ENCODE results near the gene ATXN7L2.

ATXN7L2 gene

DNA sequence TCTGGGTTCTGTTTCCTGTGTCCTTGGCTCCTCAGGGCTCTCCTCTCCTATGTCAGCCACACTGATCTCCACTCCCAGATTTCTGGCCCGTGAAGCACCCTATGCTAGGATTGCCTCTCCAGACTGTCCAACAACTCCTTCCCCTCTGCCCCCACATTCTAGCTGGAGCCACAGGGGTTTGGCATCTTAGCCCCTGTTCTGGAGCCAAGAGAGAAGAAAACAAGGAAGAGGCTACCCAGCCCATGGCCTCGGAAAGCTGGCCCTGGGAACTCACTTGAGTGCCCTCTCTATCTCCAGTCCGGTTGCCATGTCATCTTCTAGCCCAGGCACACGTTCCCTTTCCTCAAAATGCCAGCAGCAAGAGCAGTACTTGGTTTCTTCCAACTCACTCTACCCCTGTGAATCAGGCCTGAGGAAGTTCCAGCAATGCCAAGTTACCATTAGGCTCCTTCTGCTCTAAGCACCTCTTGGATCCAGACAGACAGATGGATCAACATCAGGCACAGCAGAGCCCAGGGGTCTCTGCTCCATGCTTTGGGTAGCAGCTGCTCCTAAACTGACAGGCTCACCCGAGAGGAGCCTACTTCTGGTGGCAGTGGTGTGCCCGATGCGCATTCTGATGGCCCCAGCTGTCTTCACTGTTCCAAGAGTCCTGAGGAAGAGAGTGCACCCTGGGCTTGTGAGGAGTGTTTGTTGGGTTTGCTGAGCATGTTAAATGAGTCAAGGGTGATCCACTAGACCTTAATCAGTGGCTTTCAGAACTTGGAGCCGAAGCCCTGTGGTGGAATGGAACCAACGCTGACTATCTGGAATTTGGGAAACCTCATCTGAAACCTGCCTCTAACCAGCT, 44.4 kb downstream of the ATXN7L2 start:
- DNase-seq (ENCODE audit: low read depth): no peak

DNA sequence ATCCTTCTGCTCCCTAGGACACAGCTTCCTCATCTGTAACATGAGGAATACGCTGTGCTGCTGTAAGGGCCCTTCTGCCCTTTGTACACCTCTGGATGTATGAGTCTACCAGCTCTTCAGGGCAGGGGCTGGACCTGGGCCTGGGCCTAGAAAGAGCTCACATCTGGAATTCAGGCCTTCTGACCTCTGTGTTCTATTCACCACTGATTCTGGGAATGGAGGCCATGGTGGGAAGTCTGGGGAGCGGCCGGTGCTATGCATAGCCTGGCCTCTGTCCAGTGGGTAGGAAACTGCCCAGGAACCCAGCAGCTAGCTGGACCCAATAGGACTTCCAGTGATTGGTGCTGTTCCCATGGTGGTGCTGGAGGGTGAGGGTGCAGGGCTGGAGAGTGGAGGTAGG, 45.0 kb downstream of the ATXN7L2 start:
- DNase-seq (ENCODE audit: low read depth): no peak

DNA sequence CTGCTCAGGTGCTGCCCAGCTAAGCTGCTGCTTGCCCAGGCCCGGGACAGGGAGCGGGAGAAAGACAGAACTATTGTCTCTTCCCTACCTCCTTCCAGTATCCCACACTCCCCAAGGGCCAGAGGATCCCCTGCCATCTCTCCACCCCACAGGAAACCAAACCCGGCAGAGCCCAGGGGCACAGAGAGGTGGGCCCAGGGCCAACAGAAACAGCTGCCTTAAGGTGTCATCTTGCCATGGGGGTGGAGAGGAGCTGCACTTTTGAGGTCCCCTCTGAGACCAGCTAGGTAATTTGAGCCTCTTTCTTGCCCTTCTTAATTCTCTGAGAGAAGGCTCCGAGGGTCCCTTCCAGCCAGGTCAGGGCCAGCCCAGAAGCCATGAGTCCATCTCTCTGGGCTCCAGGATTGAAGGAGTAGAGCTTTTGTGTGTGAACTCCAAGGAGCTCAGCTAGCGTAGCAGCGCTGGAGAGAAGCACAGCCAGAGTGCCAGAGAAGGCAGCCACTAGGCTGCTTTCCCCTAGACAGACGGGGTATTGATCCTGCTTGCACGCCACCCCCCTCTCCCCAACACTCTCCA, 46.3 kb downstream of the ATXN7L2 start:
- no peak for DNase-seq (ENCODE audit: low read depth)

DNA sequence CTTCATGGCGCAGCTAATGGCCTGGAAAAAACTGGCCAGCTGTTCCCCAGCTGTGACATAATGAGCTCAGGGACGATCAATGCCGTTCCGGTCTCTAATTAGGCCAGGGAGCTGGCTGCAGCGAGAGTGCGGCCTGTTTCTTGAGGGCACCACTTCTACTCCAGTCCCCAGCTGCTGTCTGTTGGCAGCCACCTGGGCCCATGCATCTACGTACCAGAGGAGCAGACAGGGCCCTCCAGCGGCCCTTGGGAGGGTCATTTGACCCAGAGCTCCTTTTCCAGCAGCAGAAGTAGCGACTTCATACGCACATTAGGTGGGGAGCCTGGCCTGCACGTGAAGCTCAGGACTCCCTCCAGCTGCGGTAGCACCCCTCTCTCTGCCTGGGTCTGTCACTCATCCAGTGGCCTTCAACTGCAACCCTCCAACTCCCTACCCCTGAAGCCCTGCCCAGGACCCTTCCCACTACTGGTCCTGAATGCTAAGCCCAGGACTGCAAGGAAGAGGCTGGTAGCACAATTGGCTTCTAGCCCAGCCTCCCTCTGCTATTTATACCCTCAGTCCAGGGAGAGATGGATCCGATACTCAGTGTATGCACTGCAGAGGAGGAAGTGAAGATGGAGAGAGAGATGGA, 46.9 kb downstream of the ATXN7L2 start:
- no peak for DNase-seq (ENCODE audit: low read depth)

DNA sequence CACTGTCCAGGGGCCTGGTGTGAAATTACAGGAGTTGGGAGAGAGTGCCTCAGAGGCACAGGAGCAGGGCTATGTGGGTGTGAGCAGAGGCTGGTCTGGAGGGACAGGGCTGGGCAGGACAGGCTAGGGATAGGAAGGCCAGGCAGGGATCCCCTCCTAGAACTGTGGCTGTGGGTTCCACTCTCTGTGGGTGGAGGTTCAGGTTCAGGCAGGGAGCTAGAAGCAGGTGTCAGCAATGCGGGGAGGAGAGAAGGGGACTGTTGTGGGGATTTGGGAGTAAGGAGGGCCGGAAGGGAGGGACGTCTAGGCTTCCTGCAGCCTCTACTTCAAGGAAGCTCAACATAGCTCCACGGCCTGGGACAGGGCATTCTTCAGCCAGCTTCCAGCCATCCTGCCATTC, 47.7 kb downstream of the ATXN7L2 start:
- DNase-seq (ENCODE audit: low read depth): no peak

DNA sequence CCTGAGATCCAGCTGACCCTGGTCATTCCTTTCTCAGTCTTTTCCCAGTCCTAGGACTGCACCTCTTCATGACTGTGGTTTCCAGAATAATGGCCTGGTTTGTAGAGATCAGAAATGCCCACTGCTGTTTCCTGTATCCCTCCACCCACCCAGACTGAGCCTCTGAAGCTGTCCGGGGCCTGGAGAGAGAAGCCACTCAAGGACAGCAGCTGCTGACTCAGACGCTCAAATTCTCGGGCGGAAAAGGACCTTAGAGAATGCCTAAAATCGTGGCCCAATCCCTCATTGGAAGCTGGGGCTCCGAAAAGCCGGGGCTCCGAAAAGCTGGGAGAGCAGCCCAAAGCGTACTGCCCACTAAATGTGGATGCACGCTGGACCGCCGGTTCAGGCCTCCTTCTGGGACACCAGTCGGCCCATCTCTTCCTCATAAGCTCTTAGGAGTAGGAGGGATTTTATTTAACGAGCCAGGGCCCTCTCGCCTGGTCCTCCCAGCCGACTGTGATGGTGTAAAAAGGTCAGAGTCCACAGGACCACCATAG, 48.2 kb downstream of the ATXN7L2 start:
- DNase-seq (ENCODE audit: low read depth): no peak

DNA sequence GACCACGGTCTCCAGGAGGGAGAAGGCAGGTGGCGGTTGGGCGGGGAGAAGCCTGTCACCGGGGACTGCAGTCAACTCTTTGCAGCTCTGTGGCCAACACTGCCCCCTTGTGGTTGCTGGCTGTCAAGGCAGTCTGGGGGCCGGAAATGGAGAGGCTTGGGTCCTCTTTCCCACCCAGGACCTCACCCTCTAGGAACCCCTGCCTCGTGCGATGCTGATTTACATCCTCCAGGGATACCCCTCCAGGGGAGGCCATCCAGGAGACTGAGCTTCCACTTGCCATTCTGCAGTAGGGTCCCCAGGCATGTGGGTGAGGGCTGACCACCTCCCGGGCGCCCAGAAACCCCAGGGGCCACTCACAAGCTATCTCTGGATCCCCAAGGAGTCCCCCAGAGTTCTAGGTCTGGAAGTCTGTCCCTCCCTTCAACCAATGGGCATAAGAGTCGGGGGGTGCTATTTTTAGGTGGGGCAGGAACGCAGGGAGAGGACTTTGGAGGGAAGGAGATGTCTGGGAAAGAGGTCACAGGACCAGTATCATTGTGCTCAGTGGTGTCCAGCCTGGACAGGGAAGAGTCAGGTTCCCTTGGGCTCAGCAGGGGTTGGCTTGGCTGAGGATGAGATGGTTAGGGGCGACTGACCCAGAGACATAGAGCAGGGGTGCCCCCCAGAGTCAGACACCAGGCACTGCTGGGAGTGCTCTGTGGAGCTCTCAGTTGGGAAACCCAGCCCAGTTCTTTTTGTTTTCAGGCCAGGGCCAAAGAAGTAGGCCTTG, 48.8 kb downstream of the ATXN7L2 start:
- DNase-seq (ENCODE audit: low read depth): peak; percentile 89

DNA sequence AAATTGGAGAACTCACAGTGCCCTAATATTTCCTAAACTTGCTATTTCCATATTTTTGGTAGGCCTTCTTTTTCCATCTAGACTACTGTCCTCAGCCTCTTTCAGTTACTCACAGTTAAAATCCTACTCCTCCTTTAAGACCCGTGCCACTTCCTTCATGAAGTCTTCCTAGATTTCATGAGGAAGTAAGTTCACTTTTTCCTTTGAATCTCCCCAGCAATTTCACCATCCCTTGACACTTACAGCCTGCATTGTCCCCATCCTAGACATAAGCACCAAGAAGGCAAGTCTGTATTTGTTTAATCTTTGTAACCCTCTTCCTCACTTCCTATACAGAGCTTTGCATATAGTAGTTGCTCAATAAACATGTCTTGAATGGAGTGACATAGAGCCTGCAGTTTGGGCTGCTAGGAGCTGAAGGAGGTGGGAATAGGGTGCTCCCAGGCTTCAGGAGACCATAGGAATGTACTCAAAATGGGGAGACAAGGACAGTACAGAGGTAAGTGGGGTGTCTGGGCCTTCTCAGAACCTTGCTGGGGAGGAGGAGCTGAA, 50.7 kb downstream of the ATXN7L2 start:
- no peak for DNase-seq (ENCODE audit: low read depth)

DNA sequence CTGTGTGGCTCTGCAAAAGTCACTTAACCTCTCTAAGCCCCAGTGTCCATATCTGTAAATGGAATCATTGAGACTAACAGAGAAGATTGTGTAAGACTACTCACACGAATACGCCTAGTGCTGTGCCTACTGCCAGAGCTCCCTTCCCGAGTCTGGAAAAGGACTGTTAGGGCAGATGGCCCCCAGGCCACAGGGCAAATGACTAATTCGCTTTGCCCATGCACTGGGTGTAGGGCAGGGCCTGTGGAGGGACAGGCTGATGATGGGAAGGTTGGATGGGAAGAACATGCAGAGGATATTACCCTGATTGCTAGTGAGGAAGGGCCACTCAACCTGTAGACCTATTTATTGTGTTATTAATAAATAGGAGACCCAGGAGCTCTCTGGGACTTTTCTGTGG, 51.8 kb downstream of the ATXN7L2 start:
- DNase-seq (ENCODE audit: low read depth): no peak

DNA sequence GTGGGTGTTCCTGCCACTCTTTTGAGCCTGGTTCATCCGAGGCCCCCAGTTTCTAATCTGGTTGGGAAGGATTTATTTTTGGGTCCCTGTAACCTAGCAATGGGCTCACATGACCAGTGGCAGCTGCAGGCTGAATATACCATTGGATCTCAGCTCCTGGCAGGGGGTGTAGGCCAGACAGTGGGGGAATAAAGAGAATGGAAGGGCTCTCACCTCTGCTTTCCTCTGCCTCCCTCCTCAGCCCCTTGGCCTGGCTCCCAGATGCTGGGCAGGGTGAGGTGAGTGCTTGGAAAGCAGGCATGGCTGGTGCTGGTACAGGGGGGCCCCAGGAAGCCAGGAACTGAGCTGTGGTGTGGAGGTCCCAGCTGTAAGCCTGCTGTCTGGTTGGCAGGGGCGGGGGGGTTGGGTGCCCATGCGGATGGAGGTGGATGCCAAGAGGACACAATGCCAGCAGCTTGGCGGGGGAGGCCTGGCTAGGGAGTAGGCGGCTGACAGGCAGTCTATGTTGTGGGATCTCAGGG, 52.3 kb downstream of the ATXN7L2 start:
- no peak for DNase-seq (ENCODE audit: low read depth)

DNA sequence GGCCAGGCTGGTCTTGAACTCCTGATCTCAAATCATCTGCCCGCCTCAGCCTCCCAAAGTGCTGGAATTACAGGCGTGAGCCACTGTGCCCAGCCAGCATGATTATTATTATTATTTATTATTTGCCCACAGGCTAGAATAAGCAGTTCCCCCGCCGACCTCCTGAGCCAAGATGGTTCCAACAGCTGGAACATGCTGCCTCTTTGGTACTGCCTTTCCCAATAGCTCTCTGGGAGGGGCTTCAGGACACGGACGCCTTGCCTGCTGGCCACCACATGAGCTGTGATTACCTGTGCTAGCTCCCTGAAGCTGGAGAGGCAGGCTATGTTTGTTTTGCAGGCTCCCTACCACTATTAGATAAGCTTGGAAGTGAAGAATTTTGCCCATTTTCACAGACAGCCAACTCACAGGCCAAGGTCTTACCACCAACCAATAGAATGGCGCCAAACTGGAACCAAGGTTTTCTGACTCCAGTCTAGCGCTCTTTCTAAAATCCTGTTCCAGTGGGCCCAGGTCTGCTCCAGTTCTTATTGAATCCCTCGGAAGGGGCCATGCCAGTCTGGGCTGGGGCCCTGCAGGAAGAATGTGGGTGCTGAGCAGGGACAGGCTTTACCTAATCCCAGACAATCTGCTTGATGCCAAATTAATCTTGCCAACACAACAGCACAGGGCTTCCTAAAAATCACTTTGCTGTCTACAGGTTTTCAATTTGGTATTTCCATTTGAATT, 53.9 kb downstream of the ATXN7L2 start:
- DNase-seq (ENCODE audit: low read depth): no peak

DNA sequence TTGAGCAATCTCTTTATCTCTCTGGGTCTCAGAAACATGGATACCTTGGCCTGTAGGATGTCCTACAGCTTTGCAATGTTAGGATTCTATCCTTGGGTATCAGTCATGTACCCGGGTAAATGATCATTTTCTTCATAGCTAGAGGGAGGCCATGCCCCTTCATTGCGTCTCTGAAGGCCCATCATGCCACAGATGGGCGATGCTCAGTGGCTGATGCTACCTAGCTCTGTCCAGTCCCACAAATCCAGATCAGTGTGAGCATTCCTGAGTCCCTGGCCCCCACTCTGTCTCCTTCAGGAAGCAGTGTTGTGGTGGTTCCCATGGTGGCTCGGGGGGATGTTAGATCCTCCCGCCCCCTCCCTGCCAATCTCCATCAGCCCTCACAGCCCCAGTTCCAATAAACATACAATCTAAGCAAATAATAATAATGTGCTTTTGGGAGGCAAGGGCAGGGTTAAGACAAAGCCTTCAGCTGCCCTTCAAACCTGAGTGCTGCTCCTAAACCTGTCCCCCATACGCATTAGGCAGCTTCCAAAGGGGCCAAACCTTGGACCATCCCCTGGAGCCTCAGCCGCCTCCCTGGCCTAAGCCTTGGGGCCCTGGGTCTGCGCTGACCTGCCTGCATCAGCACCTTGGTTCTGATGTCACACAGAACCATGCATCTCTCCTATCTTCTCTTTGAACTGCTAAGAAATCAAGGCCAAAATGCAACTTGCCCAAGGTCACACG, 55.3 kb downstream of the ATXN7L2 start:
- no peak for DNase-seq (ENCODE audit: low read depth)

DNA sequence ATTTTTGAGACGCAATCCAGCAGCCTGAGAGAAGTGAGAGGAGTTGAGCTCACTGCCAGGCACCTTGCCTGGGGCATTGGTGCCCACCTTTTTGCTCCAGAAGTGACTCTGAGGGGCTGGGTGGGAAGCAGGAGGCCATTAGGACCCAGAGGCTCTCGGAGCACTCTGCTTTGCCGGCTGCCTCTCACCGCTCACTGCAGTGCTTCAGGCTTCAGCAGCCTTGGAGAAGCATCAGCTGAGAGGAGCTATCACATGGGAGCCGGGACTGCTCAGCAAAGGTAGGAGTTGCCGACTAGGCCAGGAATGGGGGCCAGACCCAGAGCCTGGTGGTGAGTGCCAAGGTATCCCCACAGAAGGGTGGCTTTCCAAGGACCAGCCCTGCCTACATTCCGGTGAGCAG, 56.0 kb downstream of the ATXN7L2 start, which contains the start of gene GPR61:
Gene GPR61 (plus strand): TSS at position 197 of the 400 bp plus-strand sequence. CDS start 3,151 bp downstream, outside the sequence.
- DNase-seq (ENCODE audit: low read depth): no peak

DNA sequence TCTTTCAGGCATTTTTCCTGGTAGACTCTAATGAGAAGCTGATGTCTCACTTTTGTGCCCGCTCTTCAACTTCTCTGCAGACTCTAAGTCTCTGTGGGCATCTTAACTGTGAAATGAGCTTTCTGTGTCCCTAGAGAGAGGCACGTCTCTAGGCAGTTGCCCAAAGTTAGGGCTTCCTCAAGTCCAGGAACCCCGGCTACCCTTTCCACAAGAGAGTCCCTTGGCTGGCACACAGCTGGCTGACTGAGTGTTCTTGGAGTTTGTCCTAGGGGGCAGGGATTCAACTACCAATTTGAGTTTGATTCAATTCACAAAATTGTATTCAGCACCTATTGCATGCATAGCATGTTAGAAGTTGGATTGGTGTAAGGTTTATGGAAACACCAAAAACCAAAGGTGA, 57.4 kb downstream of the ATXN7L2 start:
- DNase-seq (ENCODE audit: low read depth): no peak

Data from stimulated activated CD8-positive, alpha-beta memory T cell treated with anti-CD3 and anti-CD28 coated beads, Interleukin-15, amount 100 ng/mL, for 1 hour (primary cell).